Neural cell (in vitro differentiated cells): ENCODE measurements around the gene SKIC3. TPM values are rescaled to one million over a fixed set of nuclear protein-coding genes. Genes with fewer than 3 reads are reported as not detected.

Experiments
- H2AFZ ChIP-seq: fragments of 200-600, 300-800 bp; sonication (generic), shearing (Covaris generic); 2 replicates; pipeline ENCODE4 v1.6.0; 2014; ENCODE audit warnings: low read depth, mild to moderate bottlenecking, antibody characterized with exemption, low read length, moderate library complexity
- H3F3A ChIP-seq: fragments of 200-600 bp; shearing (Covaris generic); 2 replicates; pipeline ENCODE4 v1.6.1; 2016; ENCODE audit warnings: mild to moderate bottlenecking, moderate library complexity, mixed read lengths, antibody characterized with exemption, low read length; ENCODE audit not compliant: insufficient read depth, poor library complexity, severe bottlenecking
- H3K27ac ChIP-seq: fragments of 200-600, 300-800 bp; sonication (generic), shearing (Covaris generic); 2 replicates; pipeline ENCODE4 v1.5.1; 2014; ENCODE audit warnings: mild to moderate bottlenecking, low read length, moderate library complexity
- H3K27me3 ChIP-seq: fragments of 300-800, 200-600 bp; sonication (generic), shearing (Covaris generic); 2 replicates; pipeline ENCODE4 v1.6.0; 2014; ENCODE audit warnings: mild to moderate bottlenecking, low read depth, low read length, moderate library complexity; ENCODE audit not compliant: insufficient read depth
- H3K36me3 ChIP-seq: fragments of 300-800, 200-600 bp; sonication (generic), shearing (Covaris generic); 2 replicates; pipeline ENCODE4 v1.5.1; 2014; ENCODE audit warnings: mild to moderate bottlenecking, antibody characterized with exemption, low read length, moderate library complexity; ENCODE audit not compliant: insufficient read depth
- H3K4me2 ChIP-seq: fragments of 300-800, 200-600 bp; sonication (generic), shearing (Covaris generic); 2 replicates; pipeline ENCODE4 v1.6.0; 2014; ENCODE audit warnings: mild to moderate bottlenecking, low read length
- H3K4me3 ChIP-seq: fragments of 300-800, 200-600 bp; sonication (generic), shearing (Covaris generic); 2 replicates; pipeline ENCODE4 v1.5.1; 2014; ENCODE audit warnings: mild to moderate bottlenecking, low read length, moderate library complexity
- H3K79me2 ChIP-seq: fragments of 200-600 bp; shearing (Covaris generic); replicated peaks from 2 replicates; pipeline ENCODE4 v1.6.0; 2014; ENCODE audit warnings: mild to moderate bottlenecking, low read length, moderate library complexity; ENCODE audit not compliant: insufficient read depth
- H3K9ac ChIP-seq: fragments of 300-800, 200-600 bp; sonication (generic), shearing (Covaris generic); 2 replicates; pipeline ENCODE4 v1.6.1; 2016; ENCODE audit warnings: mild to moderate bottlenecking, low read length, mixed read lengths
- H3K9me2 ChIP-seq: fragments of 200-600 bp; shearing (Covaris generic); 2 replicates; pipeline ENCODE4 v1.6.1; 2016; ENCODE audit warnings: mild to moderate bottlenecking, low read length, mixed read lengths; ENCODE audit not compliant: insufficient read depth
- H3K9me3 ChIP-seq: fragments of 200-600, 300-800 bp; sonication (generic), shearing (Covaris generic); 2 replicates; pipeline ENCODE4 v1.6.1; 2016; ENCODE audit warnings: mild to moderate bottlenecking, mixed run types, low read length, moderate library complexity, mixed read lengths
- H4K20me1 ChIP-seq: fragments of 200-600 bp; shearing (Covaris generic); 2 replicates; pipeline ENCODE4 v1.6.1; 2016; ENCODE audit warnings: mild to moderate bottlenecking, mixed run types; ENCODE audit not compliant: insufficient read depth
- CTCF ChIP-seq: fragments of 450-650 bp; IDR thresholded peaks from 2 replicates; pipeline ENCODE4 v1.5.1; 2014; ENCODE audit warnings: antibody characterized with exemption, mild to moderate bottlenecking, moderate library complexity; ENCODE audit not compliant: poor library complexity, severe bottlenecking
- EP300 ChIP-seq: fragments of 450-650 bp; conservative IDR thresholded peaks from 2 replicates; pipeline ENCODE4 v1.6.1; 2014; ENCODE audit warnings: antibody characterized with exemption, mild to moderate bottlenecking, moderate library complexity; ENCODE audit not compliant: poor library complexity, severe bottlenecking
- EZH2 ChIP-seq: fragments of 200-600, 300-800 bp; shearing (Covaris generic), sonication (generic); IDR thresholded peaks from 2 replicates; pipeline ENCODE4 v1.6.1; 2014; ENCODE audit warnings: antibody characterized with exemption, low read length, borderline replicate concordance, mild to moderate bottlenecking; ENCODE audit not compliant: insufficient read depth, poor library complexity, severe bottlenecking
- MXI1 ChIP-seq: fragments of 450-650 bp; conservative IDR thresholded peaks from 2 replicates; pipeline ENCODE4 v1.6.1; 2014; ENCODE audit warnings: antibody characterized with exemption, mild to moderate bottlenecking; ENCODE audit not compliant: poor library complexity, severe bottlenecking
- POLR2AphosphoS5 ChIP-seq: IDR thresholded peaks from 2 replicates; pipeline ENCODE4 v1.6.1; 2012
- RAD21 ChIP-seq: fragments of 450-650 bp; conservative IDR thresholded peaks from 2 replicates; pipeline ENCODE4 v1.6.1; 2014; ENCODE audit warnings: antibody characterized with exemption, mild to moderate bottlenecking, moderate library complexity
- SMC3 ChIP-seq: fragments of 450-650 bp; conservative IDR thresholded peaks from 2 replicates; pipeline ENCODE4 v1.6.1; 2014; ENCODE audit warnings: antibody characterized with exemption, mild to moderate bottlenecking, moderate library complexity; ENCODE audit not compliant: poor library complexity
- TAF1 ChIP-seq: IDR thresholded peaks from 2 replicates; pipeline ENCODE4 v1.6.1; 2012; ENCODE audit warnings: low read depth
- polyA plus RNA-seq: library from polyadenylated mRNA; depleted of rRNA; stranded (reverse); fragments of >200 nt; gene quantifications from 2 replicates; pipeline ENCODE4 v1.2.3, GENCODE V29; 2014
- TF ChIP-seq, protein P1 (sequence below): IDR thresholded peaks from 2 replicates; pipeline ENCODE4 v1.6.1; 2012; ENCODE audit warnings: borderline replicate concordance

The SKIC3 gene
- polyA plus RNA-seq, 1 donor from 2014 or later, result 145 TPM

DNA sequence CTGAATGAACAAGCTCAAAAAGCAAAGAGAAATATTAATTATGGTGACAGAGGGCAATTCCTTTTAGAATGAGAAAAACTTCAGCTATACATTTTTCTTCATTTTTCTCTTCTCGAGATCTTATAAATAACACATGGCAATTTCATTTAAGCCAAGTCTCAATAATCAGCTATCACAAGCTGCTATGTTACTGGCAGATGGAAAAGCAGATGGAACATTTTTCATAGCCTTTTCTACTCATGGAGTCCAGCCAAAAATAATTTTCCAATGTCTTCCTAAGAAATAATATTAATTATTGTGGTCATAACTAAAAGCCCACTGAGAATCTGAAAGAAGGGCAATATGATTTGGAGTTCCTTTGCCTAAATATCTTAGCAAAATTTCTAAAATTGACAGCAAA is 35.6 kb downstream of the SKIC3 start:
- Histone ChIP-seq H3K9me2 (no peaks in the 10 kb centered on the region), H3K27me3 (no peaks in the 10 kb centered on the region), H3F3A (no peaks in the 10 kb centered on the region), H2AFZ (no peak overlapping the region), H3K27ac (no peak overlapping the region), H3K9ac (no peak overlapping the region), H3K4me3 (no peak overlapping the region), H4K20me1 (no peaks in the 10 kb centered on the region), H3K79me2 (no peaks in the 10 kb centered on the region), H3K4me2 (no peak overlapping the region), H3K9me3 (no peaks in the 10 kb centered on the region), H3K36me3 (peaks cover 8% of the 10 kb centered on the region)
- no peak for TF ChIP-seq SMC3
- TF ChIP-seq RAD21, result no peak
- TF ChIP-seq MXI1, result no peak
- TF ChIP-seq TAF1, result no peak
- TF ChIP-seq POLR2AphosphoS5, result no peak
- no peak for TF ChIP-seq EP300
- TF ChIP-seq, protein P1, sequence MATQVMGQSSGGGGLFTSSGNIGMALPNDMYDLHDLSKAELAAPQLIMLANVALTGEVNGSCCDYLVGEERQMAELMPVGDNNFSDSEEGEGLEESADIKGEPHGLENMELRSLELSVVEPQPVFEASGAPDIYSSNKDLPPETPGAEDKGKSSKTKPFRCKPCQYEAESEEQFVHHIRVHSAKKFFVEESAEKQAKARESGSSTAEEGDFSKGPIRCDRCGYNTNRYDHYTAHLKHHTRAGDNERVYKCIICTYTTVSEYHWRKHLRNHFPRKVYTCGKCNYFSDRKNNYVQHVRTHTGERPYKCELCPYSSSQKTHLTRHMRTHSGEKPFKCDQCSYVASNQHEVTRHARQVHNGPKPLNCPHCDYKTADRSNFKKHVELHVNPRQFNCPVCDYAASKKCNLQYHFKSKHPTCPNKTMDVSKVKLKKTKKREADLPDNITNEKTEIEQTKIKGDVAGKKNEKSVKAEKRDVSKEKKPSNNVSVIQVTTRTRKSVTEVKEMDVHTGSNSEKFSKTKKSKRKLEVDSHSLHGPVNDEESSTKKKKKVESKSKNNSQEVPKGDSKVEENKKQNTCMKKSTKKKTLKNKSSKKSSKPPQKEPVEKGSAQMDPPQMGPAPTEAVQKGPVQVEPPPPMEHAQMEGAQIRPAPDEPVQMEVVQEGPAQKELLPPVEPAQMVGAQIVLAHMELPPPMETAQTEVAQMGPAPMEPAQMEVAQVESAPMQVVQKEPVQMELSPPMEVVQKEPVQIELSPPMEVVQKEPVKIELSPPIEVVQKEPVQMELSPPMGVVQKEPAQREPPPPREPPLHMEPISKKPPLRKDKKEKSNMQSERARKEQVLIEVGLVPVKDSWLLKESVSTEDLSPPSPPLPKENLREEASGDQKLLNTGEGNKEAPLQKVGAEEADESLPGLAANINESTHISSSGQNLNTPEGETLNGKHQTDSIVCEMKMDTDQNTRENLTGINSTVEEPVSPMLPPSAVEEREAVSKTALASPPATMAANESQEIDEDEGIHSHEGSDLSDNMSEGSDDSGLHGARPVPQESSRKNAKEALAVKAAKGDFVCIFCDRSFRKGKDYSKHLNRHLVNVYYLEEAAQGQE, result no peak
- TF ChIP-seq EZH2, result no peak
- no peak for TF ChIP-seq CTCF

DNA sequence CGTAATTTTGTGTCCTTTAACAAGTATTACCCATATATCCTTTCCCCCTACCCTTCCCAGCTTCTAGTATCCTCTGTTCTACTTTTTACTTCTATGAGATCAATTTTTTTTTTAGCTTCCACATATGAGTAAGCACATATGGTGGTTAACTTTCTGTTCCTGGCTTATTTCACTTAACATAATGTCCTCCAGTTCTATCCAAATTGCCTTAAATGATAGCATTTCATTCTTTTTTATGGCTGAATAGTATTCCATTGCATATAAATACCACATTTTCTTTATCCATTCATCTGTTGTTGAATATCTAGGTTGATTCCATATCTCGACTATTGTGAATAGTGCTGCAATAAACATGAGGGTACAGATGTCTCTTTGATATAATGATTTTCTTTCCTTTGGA is 36.4 kb downstream of the SKIC3 start:
- no peaks in the 10 kb centered on the region for H3K9me3 ChIP-seq
- H3K36me3 ChIP-seq, result peaks cover 9% of the 10 kb centered on the region
- H2AFZ ChIP-seq, result no peak overlapping the region
- no peak overlapping the region for H3K4me2 ChIP-seq
- no peaks in the 10 kb centered on the region for H3F3A ChIP-seq
- no peaks in the 10 kb centered on the region for H3K79me2 ChIP-seq
- no peak overlapping the region for H3K4me3 ChIP-seq
- H3K9ac ChIP-seq, result no peak overlapping the region
- H4K20me1 ChIP-seq, result no peaks in the 10 kb centered on the region
- no peaks in the 10 kb centered on the region for H3K9me2 ChIP-seq
- no peaks in the 10 kb centered on the region for H3K27me3 ChIP-seq
- TF ChIP-seq POLR2AphosphoS5 (no peak), TAF1 (no peak), EP300 (no peak), CTCF (no peak), SMC3 (no peak), RAD21 (no peak), EZH2 (no peak), MXI1 (no peak)
- TF ChIP-seq, protein P1, result no peak
- H3K27ac ChIP-seq, result no peak overlapping the region
